Breast epithelium (tissue), 4 donors: ENCODE data around the gene SOCS2. TPM values are rescaled to one million over a fixed set of nuclear protein-coding genes. Genes with fewer than 3 reads are reported as not detected.

Experiments used
- DNase-seq, 2 donors: peaks; one replicate each; pipeline ENCODE4 v3.0.0-alpha.2; 2019; ENCODE audit warnings: low spot score in 2 of 2
- H3K27ac ChIP-seq, 2 donors: fragments of 200-600 bp; sonication (generic) in 1 of 2; one replicate each; pipeline ENCODE4 v1.5.1; 2016 to 2019; ENCODE audit warnings: mild to moderate bottlenecking in 1 of 2
- H3K27me3 ChIP-seq, 2 donors: fragments of 200-600 bp; sonication (generic) in 1 of 2; one replicate each; pipeline versions ENCODE4 v1.5.1 to v1.6.0; 2017 to 2019; ENCODE audit warnings: control low read depth in 1 of 2, mild to moderate bottlenecking in 1 of 2
- H3K36me3 ChIP-seq: fragments of 200-600 bp; one replicate; pipeline ENCODE4 v1.5.1; 2019
- H3K4me1 ChIP-seq, 2 donors: fragments of 200-600 bp; sonication (generic); one replicate each; pipeline ENCODE4 v1.5.1; 2016 to 2019; ENCODE audit warnings: control low read depth in 1 of 2
- H3K4me3 ChIP-seq, 3 donors: fragments of 200-600 bp; sonication (generic); 1 replicate in 2 of 3; 2 replicates in 1 of 3; pipeline ENCODE4 v1.5.1; 2016 to 2019; ENCODE audit warnings: mild to moderate bottlenecking in 3 of 3, moderate library complexity in 2 of 3
- H3K9me3 ChIP-seq, 2 donors: fragments of 200-600 bp; sonication (generic) in 1 of 2; one replicate each; pipeline ENCODE4 v1.5.1; 2016 to 2019; ENCODE audit warnings: control low read depth in 1 of 2
- CTCF ChIP-seq, 3 donors: fragments of 450-650 bp; IDR thresholded peaks; one replicate each; pipeline ENCODE4 v1.5.1; 2016 to 2017; ENCODE audit warnings: antibody characterized with exemption in 3 of 3, mild to moderate bottlenecking in 3 of 3, moderate library complexity in 3 of 3
- POLR2A ChIP-seq: fragments of 450-650 bp; IDR thresholded peaks from one replicate; pipeline ENCODE4 v1.6.1; 2016; ENCODE audit warnings: antibody characterized with exemption, mild to moderate bottlenecking, moderate library complexity
- POLR2AphosphoS5 ChIP-seq, 3 donors: sonication (generic); formaldehyde crosslinking; IDR thresholded peaks; one replicate each; pipeline ENCODE4 v1.6.1; 2017; ENCODE audit warnings: antibody characterized with exemption in 3 of 3
- intact Hi-C: fragments of 100-400 bp; cut with DNase I; formaldehyde crosslinking; loops from one replicate; pipeline ENCODE4 v1.15.1; 2023; ENCODE audit warnings: low total_unique reads
- total RNA-seq, 3 donors: library from RNA; depleted of rRNA; stranded (reverse); fragments of >200 nt; gene quantifications; one replicate each; pipeline ENCODE4 v1.1.0, GENCODE V29; 2016

SOCS2 gene
- total RNA-seq, 3 donors from 2014 or later = 29.0 to 59.4 (median 59.0) TPM

- TF ChIP-seq POLR2AphosphoS5 (IDR thresholded peaks at IDR 0.05) (no peak), POLR2A (no peak), CTCF (IDR thresholded peaks at IDR 0.05) (no peak)
- H3K4me3 ChIP-seq = no peak overlapping the region
- H3K9me3 ChIP-seq = no peaks in the 10 kb centered on the region
- H3K27ac ChIP-seq = no peak overlapping the region
- no peaks in the 10 kb centered on the region for H3K4me1 ChIP-seq
- intact Hi-C loops = loop anchor here (5.0 kb wide), 1 partner anchor 478 kb away; no protein-coding TSS in a partner anchor
- no peaks in the 10 kb centered on the region for H3K36me3 ChIP-seq
- no peaks in the 10 kb centered on the region for H3K27me3 ChIP-seq
- no peak for DNase-seq
These were observed 12.8 kb downstream of the SOCS2 start for GRCh38 chr12:93585247-93585646.

- H3K27me3 ChIP-seq = no peaks in the 10 kb centered on the region
- H3K4me3 ChIP-seq = no peak overlapping the region
- no peak for TF ChIP-seq POLR2A
- TF ChIP-seq POLR2AphosphoS5 (IDR thresholded peaks at IDR 0.05) = no peak
- TF ChIP-seq CTCF (IDR thresholded peaks at IDR 0.05) = no peak
- no peaks in the 10 kb centered on the region for H3K4me1 ChIP-seq
- intact Hi-C loops = loop anchor here (5.0 kb wide), 1 partner anchor 480 kb away; no protein-coding TSS in a partner anchor
- no peaks in the 10 kb centered on the region for H3K36me3 ChIP-seq
- H3K9me3 ChIP-seq = no peaks in the 10 kb centered on the region
- no peak for DNase-seq
- no peak overlapping the region for H3K27ac ChIP-seq
These were observed 15.1 kb downstream of the SOCS2 start for GRCh38 chr12:93587611-93588010.

- H3K4me1 ChIP-seq = no peaks in the 10 kb centered on the region
- no peak overlapping the region for H3K27ac ChIP-seq
- DNase-seq = no peak
- TF ChIP-seq POLR2A = no peak
- no peak for TF ChIP-seq POLR2AphosphoS5 (IDR thresholded peaks at IDR 0.05)
- no peak for TF ChIP-seq CTCF (IDR thresholded peaks at IDR 0.05)
- no peak overlapping the region for H3K4me3 ChIP-seq
- H3K27me3 ChIP-seq = no peaks in the 10 kb centered on the region
- no peaks in the 10 kb centered on the region for H3K36me3 ChIP-seq
- H3K9me3 ChIP-seq = no peaks in the 10 kb centered on the region
- intact Hi-C loops = loop anchor here (5.0 kb wide), 1 partner anchor 482 kb away; no protein-coding TSS in a partner anchor
These were observed 16.6 kb downstream of the SOCS2 start for GRCh38 chr12:93589081-93589480.

- Histone ChIP-seq H3K4me3 (peak overlapping the region; percentile 53 to 71 (median 59)), H3K9me3 (no peaks in the 10 kb centered on the region), H3K4me1 (no peaks in the 10 kb centered on the region), H3K27ac (peak overlapping the region; percentile 80 to 82), H3K27me3 (no peaks in the 10 kb centered on the region), H3K36me3 (no peaks in the 10 kb centered on the region)
- intact Hi-C loops = loop anchor here (5.0 kb wide), 1 partner anchor 801 kb away; no protein-coding TSS in a partner anchor
- TF ChIP-seq CTCF (IDR thresholded peaks at IDR 0.05) (no peak), POLR2AphosphoS5 (IDR thresholded peaks at IDR 0.05) (peak; percentile 36 to 58 (median 53))
- peak; percentile 53 to 64 for DNase-seq
These were observed 18.8 kb downstream of the SOCS2 start for GRCh38 chr12:93591137-93591868.

GRCh38 chr12:93592641-93593406, 20.3 kb downstream of the SOCS2 start:
- TF ChIP-seq POLR2A = no peak
- TF ChIP-seq POLR2AphosphoS5 (IDR thresholded peaks at IDR 0.05) = no peak
- no peak for TF ChIP-seq CTCF (IDR thresholded peaks at IDR 0.05)
- DNase-seq = no peak
- no peaks in the 10 kb centered on the region for H3K4me1 ChIP-seq
- intact Hi-C loops = loop anchor here (5.0 kb wide), 1 partner anchor 799 kb away; no protein-coding TSS in a partner anchor
- H3K27me3 ChIP-seq = no peaks in the 10 kb centered on the region
- H3K36me3 ChIP-seq = no peaks in the 10 kb centered on the region
- peak overlapping the region in 1 of 3 donors; percentile 12 for H3K4me3 ChIP-seq
- H3K9me3 ChIP-seq = no peaks in the 10 kb centered on the region
- peak overlapping the region; percentile 80 to 82 for H3K27ac ChIP-seq
